Breast epithelium (tissue), 3 donors: Measurements from ENCODE around the gene ATXN3L.

Experiments
- POLR2AphosphoS5 ChIP-seq, 3 donors: sonication (generic); formaldehyde crosslinking; IDR thresholded peaks; one replicate each; pipeline ENCODE4 v1.6.1; 2017; ENCODE audit warnings: antibody characterized with exemption in 3 of 3
- TF ChIP-seq, protein P1 (sequence below), 3 donors: fragments of 450-650 bp; IDR thresholded peaks; one replicate each; pipeline ENCODE4 v1.5.1; 2016 to 2017; ENCODE audit warnings: antibody characterized with exemption in 3 of 3, mild to moderate bottlenecking in 3 of 3, moderate library complexity in 3 of 3

DNA sequence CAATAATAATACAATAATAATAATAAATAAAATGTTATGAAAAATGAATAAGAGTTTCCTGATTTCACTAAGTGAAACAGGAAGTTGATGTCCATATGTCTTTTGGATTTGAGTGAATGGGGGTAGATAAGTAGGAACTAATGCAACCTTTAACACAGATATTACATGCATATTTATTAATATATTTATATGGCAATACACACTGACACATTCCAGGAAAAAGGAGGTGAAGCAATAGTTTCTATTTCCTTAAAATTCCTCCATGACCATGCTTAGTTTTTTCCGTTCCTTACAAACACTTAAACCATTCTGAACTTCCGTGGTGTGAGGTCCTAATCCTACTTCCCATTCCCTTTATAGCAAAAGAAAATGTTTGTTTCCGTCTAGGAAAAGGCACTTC lies 48.3 kb downstream of the ATXN3L start:
- TF ChIP-seq, protein P1, sequence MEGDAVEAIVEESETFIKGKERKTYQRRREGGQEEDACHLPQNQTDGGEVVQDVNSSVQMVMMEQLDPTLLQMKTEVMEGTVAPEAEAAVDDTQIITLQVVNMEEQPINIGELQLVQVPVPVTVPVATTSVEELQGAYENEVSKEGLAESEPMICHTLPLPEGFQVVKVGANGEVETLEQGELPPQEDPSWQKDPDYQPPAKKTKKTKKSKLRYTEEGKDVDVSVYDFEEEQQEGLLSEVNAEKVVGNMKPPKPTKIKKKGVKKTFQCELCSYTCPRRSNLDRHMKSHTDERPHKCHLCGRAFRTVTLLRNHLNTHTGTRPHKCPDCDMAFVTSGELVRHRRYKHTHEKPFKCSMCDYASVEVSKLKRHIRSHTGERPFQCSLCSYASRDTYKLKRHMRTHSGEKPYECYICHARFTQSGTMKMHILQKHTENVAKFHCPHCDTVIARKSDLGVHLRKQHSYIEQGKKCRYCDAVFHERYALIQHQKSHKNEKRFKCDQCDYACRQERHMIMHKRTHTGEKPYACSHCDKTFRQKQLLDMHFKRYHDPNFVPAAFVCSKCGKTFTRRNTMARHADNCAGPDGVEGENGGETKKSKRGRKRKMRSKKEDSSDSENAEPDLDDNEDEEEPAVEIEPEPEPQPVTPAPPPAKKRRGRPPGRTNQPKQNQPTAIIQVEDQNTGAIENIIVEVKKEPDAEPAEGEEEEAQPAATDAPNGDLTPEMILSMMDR (IDR thresholded peaks at IDR 0.05), result no peak
- no peak for TF ChIP-seq POLR2AphosphoS5 (IDR thresholded peaks at IDR 0.05)
